B cell (primary cell): ENCODE measurements around the gene DDRGK1. TPM values are rescaled to one million over a fixed set of nuclear protein-coding genes. Genes with fewer than 3 reads are reported as not detected.

Experiments
- ATAC-seq: fragments of 200-7000 bp; cut with Tn5 transposase; one replicate; pipeline ENCODE4 v1.10.0; 2021; ENCODE audit warnings: low read depth, mild to moderate bottlenecking, moderate number of reproducible peaks, moderate library complexity
- CTCF ChIA-PET: fragments of 350-600 bp; sonication (Branson Sonifier 250); formaldehyde crosslinking; loops from one replicate; lab custom pipeline; 2021; ENCODE audit warnings: antibody characterized with exemption, inconsistent platforms; lab: Charles Lee
- POLR2A ChIA-PET: fragments of 350-600 bp; sonication (Branson Sonifier 250); formaldehyde crosslinking; loops from one replicate; lab custom pipeline; 2021; ENCODE audit warnings: antibody characterized with exemption; lab: Charles Lee
- DNase-seq: peaks from one replicate; pipeline ENCODE4 v3.0.0; 2013
- H2AFZ ChIP-seq: 2 replicates; pipeline ENCODE4 v1.6.1; 2012; ENCODE audit warnings: mild to moderate bottlenecking, low read depth, low read length; ENCODE audit not compliant: insufficient read depth, poor library complexity, severe bottlenecking
- H3K27ac ChIP-seq, 2 donors: 1 replicate in 1 of 2; 2 replicates in 1 of 2; pipeline ENCODE4 v1.5.1; 2012 to 2013; ENCODE audit warnings: low read length in 2 of 2, mild to moderate bottlenecking in 2 of 2, moderate library complexity in 1 of 2
- H3K27me3 ChIP-seq, 4 experiments: fragments of 200-600 bp in 1 of 4; sonication (generic) in 1 of 4; replicated peaks in 1 of 4; 1 replicate in 2 of 4; 2 replicates in 2 of 4; pipeline versions ENCODE4 v1.6.1 to v1.7.0; 2013 to 2016; ENCODE audit warnings: low read length in 3 of 4, mild to moderate bottlenecking in 2 of 4, mixed read lengths in 1 of 4, moderate library complexity in 1 of 4; ENCODE audit not compliant: insufficient read depth in 4 of 4, control insufficient read depth in 3 of 4; ENCODE audit errors: control extremely low read depth in 1 of 4
- H3K36me3 ChIP-seq, 2 experiments: replicated peaks in 1 of 2; 1 replicate in 1 of 2; 2 replicates in 1 of 2; pipeline versions ENCODE4 v1.6.1 to v1.7.1; 2013; ENCODE audit warnings: low read length in 1 of 2; ENCODE audit not compliant: insufficient read depth in 2 of 2, control insufficient read depth in 1 of 2; ENCODE audit errors: control extremely low read depth in 1 of 2, extremely low read depth in 1 of 2
- H3K4me1 ChIP-seq, 2 donors: fragments of 200-600 bp in 1 of 2; sonication (generic) in 1 of 2; 1 replicate in 1 of 2; 2 replicates in 1 of 2; pipeline versions ENCODE4 v1.5.1 to v1.6.1; 2013 to 2017; ENCODE audit warnings: low read length in 2 of 2; ENCODE audit not compliant: control insufficient read depth in 2 of 2, insufficient read depth in 2 of 2
- H3K4me2 ChIP-seq: replicated peaks from 2 replicates; pipeline ENCODE3; 2012; ENCODE audit warnings: mild to moderate bottlenecking, low read depth, low read length; ENCODE audit not compliant: poor library complexity, severe bottlenecking
- H3K4me3 ChIP-seq, 5 experiments: fragments of 200-600 bp in 1 of 5; sonication (generic) in 1 of 5; 1 replicate in 3 of 5; 2 replicates in 2 of 5; pipeline versions ENCODE4 v1.5.1 to v1.7.0; 2011 to 2016; ENCODE audit warnings: low read length in 4 of 5, mild to moderate bottlenecking in 4 of 5, low read depth in 2 of 5, control low read depth in 1 of 5, moderate library complexity in 1 of 5; ENCODE audit not compliant: insufficient read depth in 1 of 5; ENCODE audit errors: control extremely low read depth in 1 of 5, extremely low read depth in 1 of 5
- H3K79me2 ChIP-seq: fragments of 200-600 bp; sonication (generic); one replicate; pipeline ENCODE4 v1.6.0; 2016; ENCODE audit warnings: low read length; ENCODE audit not compliant: control insufficient read depth, insufficient read depth
- H3K9ac ChIP-seq: fragments of 200-600 bp; sonication (generic); 2 replicates; pipeline ENCODE4 v1.6.1; 2017; ENCODE audit warnings: mild to moderate bottlenecking, low read length, moderate library complexity
- H3K9me3 ChIP-seq, 3 donors: one replicate each; pipeline versions ENCODE4 v1.6.1 to v1.7.1; 2013; ENCODE audit warnings: low read length in 2 of 3; ENCODE audit not compliant: control insufficient read depth in 2 of 3, insufficient read depth in 1 of 3; ENCODE audit errors: control extremely low read depth in 1 of 3
- H4K20me1 ChIP-seq: 2 replicates; pipeline ENCODE4 v1.6.0; 2012; ENCODE audit warnings: mild to moderate bottlenecking, low read length; ENCODE audit not compliant: insufficient read depth, control insufficient read depth, poor library complexity, severe bottlenecking
- H3K27ac Mint-ChIP-seq: one replicate; pipeline ENCODE4 v1.8.0; 2021; ENCODE audit warnings: mixed read lengths
- H3K27me3 Mint-ChIP-seq: one replicate; pipeline ENCODE4 v1.8.0; 2021; ENCODE audit warnings: mixed read lengths
- H3K4me1 Mint-ChIP-seq: one replicate; pipeline ENCODE4 v1.8.0; 2021; ENCODE audit warnings: mixed read lengths
- H3K4me3 Mint-ChIP-seq: one replicate; pipeline ENCODE4 v1.8.0; 2021; ENCODE audit warnings: mixed read lengths
- H3K9me3 Mint-ChIP-seq: one replicate; pipeline ENCODE4 v1.8.0; 2022; ENCODE audit warnings: mixed read lengths; ENCODE audit not compliant: insufficient read depth
- EZH2 ChIP-seq: IDR thresholded peaks from 2 replicates; pipeline ENCODE4 v1.6.1; 2012; ENCODE audit warnings: borderline replicate concordance, low read depth, mild to moderate bottlenecking, moderate library complexity, low read length; ENCODE audit not compliant: insufficient read depth, poor library complexity, severe bottlenecking
- WGBS: methylation state at CpG from one replicate; pipeline ENCODE4 v1.1.5; 2013; ENCODE audit warnings: missing lambda C conversion rate; ENCODE audit not compliant: insufficient coverage; 5-methylcytosine and 5-hydroxymethylcytosine counted together
- intact Hi-C: fragments of 100-400 bp; cut with micrococcal nuclease; formaldehyde crosslinking; loops from one replicate; pipeline ENCODE4 v1.10.0; 2022
- polyA plus RNA-seq: library from polyadenylated mRNA; depleted of rRNA; stranded (reverse); fragments of >200 nt; gene quantifications from 2 replicates; pipeline ENCODE4 v1.2.3, GENCODE V29; 2012
- total RNA-seq, 2 donors: library from RNA; stranded (reverse); fragments of 120-200 nt in 1 of 2; gene quantifications; 1 replicate in 1 of 2; 2 replicates in 1 of 2; pipeline versions ENCODE4 v1.2.3 to v1.2.4, GENCODE V29; 2013 to 2022
- TF ChIP-seq, protein P1 (sequence below): fragments of 200-600 bp; IDR thresholded peaks from one replicate; pipeline ENCODE4 v1.8.0; 2022; ENCODE audit warnings: antibody characterized with exemption, mild to moderate bottlenecking

The DDRGK1 gene
- total and polyA plus RNA-seq, 2 donors (not counting 1 experiment from before 2014, with no cell fraction given): 35.6 to 51.9 TPM

DNA sequence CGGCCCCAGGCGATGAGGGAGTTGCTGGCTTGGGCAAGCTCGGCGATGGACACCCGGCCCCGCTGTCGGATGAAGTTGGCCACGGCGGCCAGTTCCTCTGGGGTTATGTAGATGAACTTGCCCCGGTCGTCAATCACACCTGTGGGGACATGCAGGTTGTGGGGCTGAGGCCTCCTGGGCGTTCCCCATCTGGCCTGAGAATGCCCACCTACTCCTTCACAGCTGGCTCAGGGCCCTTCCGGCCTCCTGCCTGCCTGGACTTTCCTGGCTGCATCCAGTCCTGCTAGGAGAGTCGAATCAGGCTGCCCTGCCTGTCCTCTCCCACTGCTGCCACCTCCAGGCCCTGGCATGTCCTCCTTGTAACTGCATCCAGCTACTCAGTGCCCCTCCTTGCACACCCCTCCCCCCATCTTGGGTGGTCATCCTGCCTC is 13.8 kb downstream of the DDRGK1 start:
- H3K9me3 Mint-ChIP-seq: no peaks in the 10 kb centered on the region
- no peak for ATAC-seq
- no peaks in the 10 kb centered on the region for H3K4me1 ChIP-seq
- H3K4me1 Mint-ChIP-seq: no peaks in the 10 kb centered on the region
- H3K79me2 ChIP-seq: no peaks in the 10 kb centered on the region
- no peak overlapping the region for H3K9ac ChIP-seq
- H3K27me3 ChIP-seq: no peaks in the 10 kb centered on the region
- intact Hi-C loops: no loop called here
- TF ChIP-seq EZH2: no peak
- TF ChIP-seq, protein P1, sequence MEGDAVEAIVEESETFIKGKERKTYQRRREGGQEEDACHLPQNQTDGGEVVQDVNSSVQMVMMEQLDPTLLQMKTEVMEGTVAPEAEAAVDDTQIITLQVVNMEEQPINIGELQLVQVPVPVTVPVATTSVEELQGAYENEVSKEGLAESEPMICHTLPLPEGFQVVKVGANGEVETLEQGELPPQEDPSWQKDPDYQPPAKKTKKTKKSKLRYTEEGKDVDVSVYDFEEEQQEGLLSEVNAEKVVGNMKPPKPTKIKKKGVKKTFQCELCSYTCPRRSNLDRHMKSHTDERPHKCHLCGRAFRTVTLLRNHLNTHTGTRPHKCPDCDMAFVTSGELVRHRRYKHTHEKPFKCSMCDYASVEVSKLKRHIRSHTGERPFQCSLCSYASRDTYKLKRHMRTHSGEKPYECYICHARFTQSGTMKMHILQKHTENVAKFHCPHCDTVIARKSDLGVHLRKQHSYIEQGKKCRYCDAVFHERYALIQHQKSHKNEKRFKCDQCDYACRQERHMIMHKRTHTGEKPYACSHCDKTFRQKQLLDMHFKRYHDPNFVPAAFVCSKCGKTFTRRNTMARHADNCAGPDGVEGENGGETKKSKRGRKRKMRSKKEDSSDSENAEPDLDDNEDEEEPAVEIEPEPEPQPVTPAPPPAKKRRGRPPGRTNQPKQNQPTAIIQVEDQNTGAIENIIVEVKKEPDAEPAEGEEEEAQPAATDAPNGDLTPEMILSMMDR: no peak
- H3K9me3 ChIP-seq: no peaks in the 10 kb centered on the region
- no peak overlapping the region for H3K4me3 ChIP-seq
- H3K27ac ChIP-seq: no peak overlapping the region
- 98% methylated on average over 14 of the region's 14 CpGs for WGBS
- H3K4me2 ChIP-seq: no peak overlapping the region
- DNase-seq: no peak
- peak overlapping the region; percentile 61 for H3K27ac Mint-ChIP-seq
- H3K4me3 Mint-ChIP-seq: no peak overlapping the region
- H3K36me3 ChIP-seq: peaks cover 1 to 59% of the 10 kb centered on the region in 2 experiments
- ChIA-PET CTCF (no interaction called here), POLR2A (no interaction called here)
- no peak overlapping the region for H2AFZ ChIP-seq
- H3K27me3 Mint-ChIP-seq: no peaks in the 10 kb centered on the region
- H4K20me1 ChIP-seq: no peaks in the 10 kb centered on the region

GRCh38 chr20:3189561-3190131 is 14.8 kb downstream of the DDRGK1 start:
- DNase-seq (no peak), ATAC-seq (no peak)
- Histone ChIP-seq H3K4me2 (no peak overlapping the region), H3K9me3 (no peaks in the 10 kb centered on the region), H4K20me1 (no peaks in the 10 kb centered on the region), H3K4me3 (no peak overlapping the region), H3K27ac (no peak overlapping the region), H2AFZ (no peak overlapping the region), H3K9ac (no peak overlapping the region), H3K4me1 (no peaks in the 10 kb centered on the region), H3K36me3 (peaks cover 1 to 48% of the 10 kb centered on the region in 2 experiments), H3K27me3 (no peaks in the 10 kb centered on the region), H3K79me2 (no peaks in the 10 kb centered on the region)
- intact Hi-C loops: no loop called here
- 87% methylated on average over 3 of the region's 4 CpGs for WGBS
- Mint-ChIP-seq H3K4me3 (no peak overlapping the region), H3K4me1 (no peaks in the 10 kb centered on the region), H3K27ac (peak overlapping the region; percentile 15), H3K9me3 (no peaks in the 10 kb centered on the region), H3K27me3 (no peaks in the 10 kb centered on the region)
- TF ChIP-seq, protein P1: no peak
- no peak for TF ChIP-seq EZH2
- ChIA-PET CTCF (no interaction called here), POLR2A (no interaction called here)
